ENCODE results near the gene FBXO48.

DNA sequence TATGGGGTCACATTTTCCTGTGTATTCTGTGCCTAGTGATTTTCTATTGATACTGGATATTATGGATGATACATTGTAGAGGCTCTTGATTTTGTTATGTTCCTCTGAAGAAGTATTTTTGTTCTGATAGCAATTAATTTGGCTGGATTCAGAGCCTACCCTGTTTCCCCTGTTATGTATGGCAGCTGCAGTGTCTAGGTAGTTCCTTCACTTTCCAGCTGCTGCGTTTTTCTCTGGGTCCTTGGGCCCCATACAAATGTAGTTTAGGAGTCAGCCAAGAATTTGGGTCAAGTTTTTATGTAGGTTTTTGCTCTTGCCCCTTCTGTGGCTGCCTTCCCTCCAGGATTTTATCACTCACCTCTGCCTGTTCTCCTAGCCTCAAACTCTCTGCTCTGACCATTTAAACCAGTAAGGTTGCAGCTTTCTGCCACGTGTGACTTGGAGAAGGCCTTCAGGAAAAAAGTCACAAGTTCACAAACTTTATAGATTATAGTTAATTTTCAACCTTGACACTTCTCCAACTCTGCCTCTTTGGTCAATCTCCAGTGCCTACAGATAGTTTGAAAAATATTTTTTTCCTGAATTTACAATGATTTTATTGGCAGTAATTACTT, 47.3 kb upstream of the FBXO48 start:
- TF ChIP-seq, protein P1, sequence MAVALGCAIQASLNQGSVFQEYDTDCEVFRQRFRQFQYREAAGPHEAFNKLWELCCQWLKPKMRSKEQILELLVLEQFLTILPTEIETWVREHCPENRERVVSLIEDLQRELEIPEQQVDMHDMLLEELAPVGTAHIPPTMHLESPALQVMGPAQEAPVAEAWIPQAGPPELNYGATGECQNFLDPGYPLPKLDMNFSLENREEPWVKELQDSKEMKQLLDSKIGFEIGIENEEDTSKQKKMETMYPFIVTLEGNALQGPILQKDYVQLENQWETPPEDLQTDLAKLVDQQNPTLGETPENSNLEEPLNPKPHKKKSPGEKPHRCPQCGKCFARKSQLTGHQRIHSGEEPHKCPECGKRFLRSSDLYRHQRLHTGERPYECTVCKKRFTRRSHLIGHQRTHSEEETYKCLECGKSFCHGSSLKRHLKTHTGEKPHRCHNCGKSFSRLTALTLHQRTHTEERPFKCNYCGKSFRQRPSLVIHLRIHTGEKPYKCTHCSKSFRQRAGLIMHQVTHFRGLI (tag by site-specific recombination; IDR thresholded peaks at IDR 0.05), result no peak
- TF ChIP-seq, protein P2, sequence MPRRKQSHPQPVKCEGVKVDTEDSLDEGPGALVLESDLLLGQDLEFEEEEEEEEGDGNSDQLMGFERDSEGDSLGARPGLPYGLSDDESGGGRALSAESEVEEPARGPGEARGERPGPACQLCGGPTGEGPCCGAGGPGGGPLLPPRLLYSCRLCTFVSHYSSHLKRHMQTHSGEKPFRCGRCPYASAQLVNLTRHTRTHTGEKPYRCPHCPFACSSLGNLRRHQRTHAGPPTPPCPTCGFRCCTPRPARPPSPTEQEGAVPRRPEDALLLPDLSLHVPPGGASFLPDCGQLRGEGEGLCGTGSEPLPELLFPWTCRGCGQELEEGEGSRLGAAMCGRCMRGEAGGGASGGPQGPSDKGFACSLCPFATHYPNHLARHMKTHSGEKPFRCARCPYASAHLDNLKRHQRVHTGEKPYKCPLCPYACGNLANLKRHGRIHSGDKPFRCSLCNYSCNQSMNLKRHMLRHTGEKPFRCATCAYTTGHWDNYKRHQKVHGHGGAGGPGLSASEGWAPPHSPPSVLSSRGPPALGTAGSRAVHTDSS (tag by site-specific recombination; IDR thresholded peaks at IDR 0.05), result no peak
- TF ChIP-seq ZNF341 (tag by site-specific recombination; IDR thresholded peaks at IDR 0.05; ENCODE audit: low read depth) (no peak), IKZF3 (tag by site-specific recombination; IDR thresholded peaks at IDR 0.05) (no peak), ZNF335 (tag by site-specific recombination; conservative IDR thresholded peaks at IDR 0.05) (no peak), ZBTB17 (tag by site-specific recombination; IDR thresholded peaks at IDR 0.05) (no peak), HOXC10 (CRISPR knock-in tag; IDR thresholded peaks at IDR 0.05) (no peak), SETDB1 (IDR thresholded peaks at IDR 0.05; ENCODE audit: insufficient read length, low read length) (no peak), ZNF140 (tag by site-specific recombination; IDR thresholded peaks at IDR 0.05) (no peak)
- TF ChIP-seq, protein P3, sequence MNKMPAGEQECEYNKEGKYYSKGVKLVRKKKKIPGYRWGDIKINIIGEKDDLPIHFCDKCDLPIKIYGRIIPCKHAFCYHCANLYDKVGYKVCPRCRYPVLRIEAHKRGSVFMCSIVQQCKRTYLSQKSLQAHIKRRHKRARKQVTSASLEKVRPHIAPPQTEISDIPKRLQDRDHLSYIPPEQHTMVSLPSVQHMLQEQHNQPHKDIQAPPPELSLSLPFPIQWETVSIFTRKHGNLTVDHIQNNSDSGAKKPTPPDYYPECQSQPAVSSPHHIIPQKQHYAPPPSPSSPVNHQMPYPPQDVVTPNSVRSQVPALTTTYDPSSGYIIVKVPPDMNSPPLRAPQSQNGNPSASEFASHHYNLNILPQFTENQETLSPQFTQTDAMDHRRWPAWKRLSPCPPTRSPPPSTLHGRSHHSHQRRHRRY (tag by site-specific recombination; IDR thresholded peaks at IDR 0.05), result no peak
- TF ChIP-seq, protein P4, sequence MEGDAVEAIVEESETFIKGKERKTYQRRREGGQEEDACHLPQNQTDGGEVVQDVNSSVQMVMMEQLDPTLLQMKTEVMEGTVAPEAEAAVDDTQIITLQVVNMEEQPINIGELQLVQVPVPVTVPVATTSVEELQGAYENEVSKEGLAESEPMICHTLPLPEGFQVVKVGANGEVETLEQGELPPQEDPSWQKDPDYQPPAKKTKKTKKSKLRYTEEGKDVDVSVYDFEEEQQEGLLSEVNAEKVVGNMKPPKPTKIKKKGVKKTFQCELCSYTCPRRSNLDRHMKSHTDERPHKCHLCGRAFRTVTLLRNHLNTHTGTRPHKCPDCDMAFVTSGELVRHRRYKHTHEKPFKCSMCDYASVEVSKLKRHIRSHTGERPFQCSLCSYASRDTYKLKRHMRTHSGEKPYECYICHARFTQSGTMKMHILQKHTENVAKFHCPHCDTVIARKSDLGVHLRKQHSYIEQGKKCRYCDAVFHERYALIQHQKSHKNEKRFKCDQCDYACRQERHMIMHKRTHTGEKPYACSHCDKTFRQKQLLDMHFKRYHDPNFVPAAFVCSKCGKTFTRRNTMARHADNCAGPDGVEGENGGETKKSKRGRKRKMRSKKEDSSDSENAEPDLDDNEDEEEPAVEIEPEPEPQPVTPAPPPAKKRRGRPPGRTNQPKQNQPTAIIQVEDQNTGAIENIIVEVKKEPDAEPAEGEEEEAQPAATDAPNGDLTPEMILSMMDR (tag by site-specific recombination; IDR thresholded peaks at IDR 0.05), result no peak

Data from HEK293 (cell line).